HepG2 (cell line): Measurements from ENCODE around the gene PLEKHG5. TPM values are rescaled to one million over a fixed set of nuclear protein-coding genes. Genes with fewer than 3 reads are reported as not detected.
A peak's percentile ranks its signal among the peaks of the same experiment; 100 is the strongest.

ENCODE experiments used
- E2F1 ChIP-seq: sonication (generic); formaldehyde crosslinking; IDR thresholded peaks from 2 replicates; pipeline ENCODE4 v1.5.0; 2020; ENCODE audit warnings: missing genetic modification reagents
- HES4 ChIP-seq: sonication (generic); formaldehyde crosslinking; IDR thresholded peaks from 2 replicates; pipeline ENCODE4 v1.9.0; 2021; ENCODE audit warnings: mild to moderate bottlenecking, missing genetic modification reagents, borderline replicate concordance
- KLF15 ChIP-seq: sonication (generic); formaldehyde crosslinking; IDR thresholded peaks from 2 replicates; pipeline ENCODE4 v1.8.1; 2023; ENCODE audit warnings: borderline replicate concordance, mild to moderate bottlenecking, inconsistent platforms, missing genetic modification reagents, mixed read lengths
- NR1H2 ChIP-seq: sonication (generic); formaldehyde crosslinking; IDR thresholded peaks from 2 replicates; pipeline ENCODE4 v1.8.1; 2022; ENCODE audit warnings: low read depth, missing genetic modification reagents, borderline replicate concordance
- PHF21A ChIP-seq: sonication (generic); formaldehyde crosslinking; IDR thresholded peaks from 2 replicates; pipeline ENCODE4 v1.5.0; 2020; ENCODE audit warnings: mild to moderate bottlenecking, missing genetic modification reagents
- TCF12 ChIP-seq, 2 experiments: fragments of 450-650 bp in 1 of 2; sonication (generic) in 1 of 2; formaldehyde crosslinking in 1 of 2; IDR thresholded peaks; 2 replicates each; pipeline versions ENCODE4 v1.6.1 to v1.8.0; 2017 to 2022; ENCODE audit warnings: antibody characterized with exemption in 1 of 2, mild to moderate bottlenecking in 1 of 2, missing genetic modification reagents in 1 of 2, moderate library complexity in 1 of 2
- ZBTB14 ChIP-seq: sonication (generic); formaldehyde crosslinking; IDR thresholded peaks from 2 replicates; pipeline ENCODE4 v1.4.0; 2020; ENCODE audit warnings: missing genetic modification reagents
- ZNF431 ChIP-seq: sonication (generic); formaldehyde crosslinking; IDR thresholded peaks from 2 replicates; pipeline ENCODE4 v1.9.0; 2022; ENCODE audit warnings: missing genetic modification reagents, low read depth, mild to moderate bottlenecking, borderline replicate concordance
- ZNF549 ChIP-seq: sonication (generic); formaldehyde crosslinking; IDR thresholded peaks from 2 replicates; pipeline ENCODE4 v1.5.0; 2020; ENCODE audit warnings: missing genetic modification reagents
- polyA plus RNA-seq, 8 experiments: library from polyadenylated mRNA; depleted of rRNA in 3 of 8; stranded (reverse) in 7 of 8; unstranded in 1 of 8; fragments of >200 nt; fragmentation: Illumina TruSeq in 4 of 8; extraction: Trizol in 4 of 8; gene quantifications; 2 replicates each; pipeline versions ENCODE4 v1.2.1 to v1.2.3, GENCODE V29; 2011 to 2016; ENCODE audit warnings: low read depth in 4 of 8, missing spikeins in 1 of 8, mixed read lengths in 1 of 8; ENCODE audit not compliant: insufficient read depth in 1 of 8
- total RNA-seq, 5 experiments: library from RNA; depleted of rRNA; stranded (reverse); fragments of >200 nt; fragmentation: Illumina TruSeq; extraction: Trizol; gene quantifications; 2 replicates each; pipeline ENCODE4 v1.2.3, GENCODE V29; 2016; ENCODE audit warnings: low read depth in 1 of 5
- TF ChIP-seq, protein P1 (sequence below): sonication (generic); formaldehyde crosslinking; IDR thresholded peaks from 2 replicates; pipeline ENCODE4 v1.4.0; 2020; ENCODE audit warnings: mild to moderate bottlenecking, missing genetic modification reagents, borderline replicate concordance

The PLEKHG5 gene
- total and polyA plus RNA-seq, 2 of the 13 experiments (the other 11 are each of a cell fraction or from before 2014, with no cell fraction given), result 1.9 to 3.5 TPM

GRCh38 chr1:6447818-6448748 lies 43.4 kb downstream of the PLEKHG5 start (continued):
- TF ChIP-seq TCF12 (IDR thresholded peaks at IDR 0.05) (no peak), TCF12 (CRISPR knock-in tag; IDR thresholded peaks at IDR 0.05) (no peak), E2F1 (peak; percentile 49; the same call in 1 of the 2 replicates), ZNF431 (CRISPR knock-in tag) (no peak), ZNF549 (CRISPR knock-in tag) (no peak), NR1H2 (CRISPR knock-in tag) (no peak), ZBTB14 (CRISPR knock-in tag) (no peak; the same call in 1 of the 2 replicates), HES4 (CRISPR knock-in tag) (0 out of 2 replicates have a peak, but pooled peaks have one; percentile 38), PHF21A (CRISPR knock-in tag) (no peak), KLF15 (CRISPR knock-in tag) (peak; percentile 74; the same call in 1 of the 2 replicates)
- TF ChIP-seq, protein P1, sequence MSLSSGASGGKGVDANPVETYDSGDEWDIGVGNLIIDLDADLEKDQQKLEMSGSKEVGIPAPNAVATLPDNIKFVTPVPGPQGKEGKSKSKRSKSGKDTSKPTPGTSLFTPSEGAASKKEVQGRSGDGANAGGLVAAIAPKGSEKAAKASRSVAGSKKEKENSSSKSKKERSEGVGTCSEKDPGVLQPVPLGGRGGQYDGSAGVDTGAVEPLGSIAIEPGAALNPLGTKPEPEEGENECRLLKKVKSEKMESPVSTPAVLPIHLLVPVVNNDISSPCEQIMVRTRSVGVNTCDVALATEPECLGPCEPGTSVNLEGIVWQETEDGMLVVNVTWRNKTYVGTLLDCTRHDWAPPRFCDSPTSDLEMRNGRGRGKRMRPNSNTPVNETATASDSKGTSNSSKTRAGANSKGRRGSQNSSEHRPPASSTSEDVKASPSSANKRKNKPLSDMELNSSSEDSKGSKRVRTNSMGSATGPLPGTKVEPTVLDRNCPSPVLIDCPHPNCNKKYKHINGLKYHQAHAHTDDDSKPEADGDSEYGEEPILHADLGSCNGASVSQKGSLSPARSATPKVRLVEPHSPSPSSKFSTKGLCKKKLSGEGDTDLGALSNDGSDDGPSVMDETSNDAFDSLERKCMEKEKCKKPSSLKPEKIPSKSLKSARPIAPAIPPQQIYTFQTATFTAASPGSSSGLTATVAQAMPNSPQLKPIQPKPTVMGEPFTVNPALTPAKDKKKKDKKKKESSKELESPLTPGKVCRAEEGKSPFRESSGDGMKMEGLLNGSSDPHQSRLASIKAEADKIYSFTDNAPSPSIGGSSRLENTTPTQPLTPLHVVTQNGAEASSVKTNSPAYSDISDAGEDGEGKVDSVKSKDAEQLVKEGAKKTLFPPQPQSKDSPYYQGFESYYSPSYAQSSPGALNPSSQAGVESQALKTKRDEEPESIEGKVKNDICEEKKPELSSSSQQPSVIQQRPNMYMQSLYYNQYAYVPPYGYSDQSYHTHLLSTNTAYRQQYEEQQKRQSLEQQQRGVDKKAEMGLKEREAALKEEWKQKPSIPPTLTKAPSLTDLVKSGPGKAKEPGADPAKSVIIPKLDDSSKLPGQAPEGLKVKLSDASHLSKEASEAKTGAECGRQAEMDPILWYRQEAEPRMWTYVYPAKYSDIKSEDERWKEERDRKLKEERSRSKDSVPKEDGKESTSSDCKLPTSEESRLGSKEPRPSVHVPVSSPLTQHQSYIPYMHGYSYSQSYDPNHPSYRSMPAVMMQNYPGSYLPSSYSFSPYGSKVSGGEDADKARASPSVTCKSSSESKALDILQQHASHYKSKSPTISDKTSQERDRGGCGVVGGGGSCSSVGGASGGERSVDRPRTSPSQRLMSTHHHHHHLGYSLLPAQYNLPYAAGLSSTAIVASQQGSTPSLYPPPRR (CRISPR knock-in tag), result peak; percentile 71
